Endodermal cell (in vitro differentiated cells): ENCODE measurements around the gene THSD4. TPM values are rescaled to one million over a fixed set of nuclear protein-coding genes. Genes with fewer than 3 reads are reported as not detected.

Experiments used
- DNase-seq: peaks from one replicate; pipeline ENCODE4 v3.0.0-alpha.2; 2017
- H3K27ac ChIP-seq: 2 replicates; pipeline ENCODE4 v1.5.1; 2013; ENCODE audit warnings: mild to moderate bottlenecking, low read depth, low read length, moderate library complexity
- H3K27me3 ChIP-seq: 2 replicates; pipeline ENCODE4 v1.6.1; 2013; ENCODE audit warnings: mild to moderate bottlenecking, low read length, moderate library complexity; ENCODE audit not compliant: insufficient read depth, control insufficient read depth, poor library complexity, severe bottlenecking
- H3K36me3 ChIP-seq: 2 replicates; pipeline ENCODE4 v1.7.0; 2013; ENCODE audit warnings: mild to moderate bottlenecking, low read length, moderate library complexity; ENCODE audit not compliant: control insufficient read depth, insufficient read depth
- H3K4me1 ChIP-seq: one replicate; pipeline ENCODE4 v1.7.0; 2013; ENCODE audit warnings: low read length; ENCODE audit not compliant: control insufficient read depth, insufficient read depth
- H3K4me3 ChIP-seq: 2 replicates; pipeline ENCODE4 v1.5.1; 2013; ENCODE audit warnings: mild to moderate bottlenecking, low read length, moderate library complexity
- H3K9ac ChIP-seq: 2 replicates; pipeline ENCODE4 v1.6.1; 2013; ENCODE audit warnings: mild to moderate bottlenecking, low read length, moderate library complexity; ENCODE audit not compliant: poor library complexity, severe bottlenecking; ENCODE audit errors: extremely low read depth
- H3K9me3 ChIP-seq: 2 replicates; pipeline ENCODE4 v1.6.1; 2013; ENCODE audit warnings: mild to moderate bottlenecking, low read length, moderate library complexity; ENCODE audit not compliant: control insufficient read depth
- H3K27ac Mint-ChIP-seq: 2 replicates; pipeline ENCODE4 v1.8.0; 2020; ENCODE audit warnings: mixed read lengths
- H3K27me3 Mint-ChIP-seq: 2 replicates; pipeline ENCODE4 v1.8.0; 2021; ENCODE audit warnings: mild to moderate bottlenecking, mixed read lengths; ENCODE audit not compliant: insufficient read depth
- H3K36me3 Mint-ChIP-seq: 2 replicates; pipeline ENCODE4 v1.8.0; 2020; ENCODE audit warnings: low read depth, mixed read lengths
- H3K4me1 Mint-ChIP-seq: 2 replicates; pipeline ENCODE4 v1.8.0; 2020; ENCODE audit warnings: mixed read lengths
- H3K4me3 Mint-ChIP-seq: 2 replicates; pipeline ENCODE4 v1.8.0; 2020; ENCODE audit warnings: mild to moderate bottlenecking, moderate library complexity, mixed read lengths
- H3K9me3 Mint-ChIP-seq: 2 replicates; pipeline ENCODE4 v1.8.0; 2020; ENCODE audit warnings: mild to moderate bottlenecking, mixed read lengths
- CTCF ChIP-seq: fragments of 200-600 bp; sonication (generic); conservative IDR thresholded peaks from 2 replicates; pipeline ENCODE4 v1.5.0; 2021; ENCODE audit warnings: antibody characterized with exemption, mild to moderate bottlenecking
- whole genome bisulfite sequencing, 2 experiments: methylation state at CpG; one replicate each; pipeline versions ENCODE4 v1.1.5 to v1.1.7; 2013; ENCODE audit warnings: missing lambda C conversion rate in 2 of 2, mixed read lengths in 1 of 2; ENCODE audit not compliant: insufficient coverage in 1 of 2, insufficient read length in 1 of 2; 5-methylcytosine and 5-hydroxymethylcytosine counted together
- total RNA-seq, 2 donors: library from RNA; stranded (reverse); fragmentation: NEBNext Ultra II Directional in 1 of 2; extraction: Animal tissue kit (Norgen Biotek cat#: 25700) in 1 of 2; gene quantifications; 2 replicates in 1 of 2; 3 replicates in 1 of 2; pipeline ENCODE4 v1.2.1, GENCODE V29; 2021

Gene THSD4
- total RNA-seq, 2 donors from 2014 or later: 4.6 to 5.4 TPM

GRCh38 chr15:71776304-71776703, 661.0 kb downstream of the THSD4 start:
- no peaks in the 10 kb centered on the region for H3K4me1 ChIP-seq
- no peaks in the 10 kb centered on the region for H3K9me3 Mint-ChIP-seq
- TF ChIP-seq CTCF: no peak
- H3K27ac Mint-ChIP-seq: no peak overlapping the region
- WGBS, 2 experiments: 90 to 100% methylated on average over 1 to 3 of the region's 3 CpGs
- no peaks in the 10 kb centered on the region for H3K36me3 ChIP-seq
- no peaks in the 10 kb centered on the region for H3K9me3 ChIP-seq
- no peaks in the 10 kb centered on the region for H3K27me3 ChIP-seq
- no peak overlapping the region for H3K4me3 ChIP-seq
- H3K4me3 Mint-ChIP-seq: no peak overlapping the region
- H3K9ac ChIP-seq: no peak overlapping the region
- no peaks in the 10 kb centered on the region for H3K36me3 Mint-ChIP-seq
- H3K4me1 Mint-ChIP-seq: peaks cover 8% of the 10 kb centered on the region
- no peak overlapping the region for H3K27ac ChIP-seq
- DNase-seq: no peak
- no peaks in the 10 kb centered on the region for H3K27me3 Mint-ChIP-seq

- WGBS, 2 experiments: 91 to 92% methylated on average over 8 to 16 of the region's 16 CpGs
- no peak overlapping the region for H3K4me3 ChIP-seq
- H3K4me1 ChIP-seq: no peaks in the 10 kb centered on the region
- Mint-ChIP-seq H3K4me1 (peaks cover 8% of the 10 kb centered on the region), H3K4me3 (no peak overlapping the region), H3K36me3 (no peaks in the 10 kb centered on the region), H3K27me3 (no peaks in the 10 kb centered on the region), H3K27ac (no peak overlapping the region), H3K9me3 (no peaks in the 10 kb centered on the region)
- H3K9me3 ChIP-seq: no peaks in the 10 kb centered on the region
- H3K9ac ChIP-seq: no peak overlapping the region
- H3K27ac ChIP-seq: no peak overlapping the region
- H3K36me3 ChIP-seq: no peaks in the 10 kb centered on the region
- H3K27me3 ChIP-seq: no peaks in the 10 kb centered on the region
- no peak for TF ChIP-seq CTCF
- no peak for DNase-seq
These were observed 662.1 kb downstream of the THSD4 start for GRCh38 chr15:71777216-71777943.

GRCh38 chr15:71779073-71779797, 664.0 kb downstream of the THSD4 start:
- no peak overlapping the region for H3K9ac ChIP-seq
- Mint-ChIP-seq H3K4me1 (peaks cover 8% of the 10 kb centered on the region), H3K4me3 (no peak overlapping the region), H3K27ac (no peak overlapping the region), H3K27me3 (no peaks in the 10 kb centered on the region), H3K9me3 (no peaks in the 10 kb centered on the region), H3K36me3 (no peaks in the 10 kb centered on the region)
- no peak overlapping the region for H3K27ac ChIP-seq
- no peaks in the 10 kb centered on the region for H3K4me1 ChIP-seq
- H3K27me3 ChIP-seq: no peaks in the 10 kb centered on the region
- 88 to 93% methylated on average over 4 to 6 of the region's 6 CpGs for WGBS, 2 experiments
- H3K4me3 ChIP-seq: no peak overlapping the region
- no peak for DNase-seq
- H3K36me3 ChIP-seq: no peaks in the 10 kb centered on the region
- H3K9me3 ChIP-seq: no peaks in the 10 kb centered on the region
- no peak for TF ChIP-seq CTCF
